T1000 (cell line): Measurements from ENCODE around the gene LRRC56.
"Not testable (repeated sequence)": the region's sequence is repeated elsewhere in the genome, so short reads cannot be mapped to it uniquely, and the experiment has no call there.

ENCODE experiments used
- DNase-seq: peaks from one replicate; lab custom pipeline; 2025; ENCODE audit warnings: mixed read lengths; lab: John Stamatoyannopoulos, UW

LRRC56 gene

DNA sequence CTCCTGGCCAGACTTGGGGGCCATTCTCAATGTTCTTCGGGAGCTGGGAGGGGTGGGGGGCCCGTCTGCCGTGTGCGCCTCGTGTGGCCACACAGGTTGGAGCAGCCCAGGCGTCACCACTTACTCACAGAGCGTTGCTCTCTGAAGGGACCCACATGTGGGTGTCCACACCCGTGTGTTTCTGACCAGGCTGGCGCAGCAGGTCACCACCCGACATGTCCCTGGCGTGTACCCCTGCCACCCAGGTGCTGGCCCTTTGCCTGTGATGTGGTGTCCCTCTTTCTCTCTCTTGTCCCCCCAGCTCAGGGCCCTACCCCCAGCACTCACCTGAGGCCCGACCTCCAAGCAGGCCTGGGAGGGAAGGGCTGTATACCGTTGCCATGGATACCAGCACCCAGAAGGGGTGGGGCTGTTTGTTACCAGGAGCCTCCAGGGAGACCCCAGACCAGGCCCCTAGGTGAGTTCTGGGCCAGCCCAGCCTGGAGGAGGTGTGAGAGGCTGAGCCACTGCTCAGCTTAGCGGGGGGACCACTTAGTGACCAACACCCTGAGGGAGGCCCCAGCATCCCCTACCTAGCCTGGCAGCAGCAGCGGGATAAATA is 21.8 kb downstream of the LRRC56 start:
- no peak for DNase-seq

DNA sequence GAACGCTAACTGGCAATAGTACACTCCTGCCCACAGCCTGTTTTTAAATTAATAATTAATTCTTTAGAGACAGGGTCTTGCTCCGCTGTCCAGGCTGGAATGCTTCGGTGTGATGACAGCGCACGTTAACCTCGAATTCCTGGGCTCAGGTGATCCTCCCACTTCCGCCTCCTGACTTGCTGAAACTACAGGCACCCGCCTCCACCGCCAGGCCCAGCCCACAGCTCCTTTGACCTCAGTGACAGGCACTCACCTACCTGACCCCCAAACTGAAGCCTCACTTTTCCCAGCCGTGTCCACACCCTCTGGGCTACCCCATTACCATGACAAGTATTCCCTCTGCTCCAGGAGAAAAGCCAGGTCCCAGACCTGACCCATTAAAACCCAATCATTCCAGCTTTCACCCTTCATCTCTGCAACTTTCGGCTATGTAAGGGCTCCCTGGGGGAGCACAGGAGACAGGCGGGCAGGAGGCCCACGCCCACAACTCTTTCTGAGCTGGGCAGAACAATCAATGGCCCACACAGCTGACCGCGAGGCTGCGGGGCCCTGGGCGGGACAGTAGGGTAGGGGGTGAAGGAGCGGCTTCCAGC is 22.5 kb downstream of the LRRC56 start:
- DNase-seq, result no peak

DNA sequence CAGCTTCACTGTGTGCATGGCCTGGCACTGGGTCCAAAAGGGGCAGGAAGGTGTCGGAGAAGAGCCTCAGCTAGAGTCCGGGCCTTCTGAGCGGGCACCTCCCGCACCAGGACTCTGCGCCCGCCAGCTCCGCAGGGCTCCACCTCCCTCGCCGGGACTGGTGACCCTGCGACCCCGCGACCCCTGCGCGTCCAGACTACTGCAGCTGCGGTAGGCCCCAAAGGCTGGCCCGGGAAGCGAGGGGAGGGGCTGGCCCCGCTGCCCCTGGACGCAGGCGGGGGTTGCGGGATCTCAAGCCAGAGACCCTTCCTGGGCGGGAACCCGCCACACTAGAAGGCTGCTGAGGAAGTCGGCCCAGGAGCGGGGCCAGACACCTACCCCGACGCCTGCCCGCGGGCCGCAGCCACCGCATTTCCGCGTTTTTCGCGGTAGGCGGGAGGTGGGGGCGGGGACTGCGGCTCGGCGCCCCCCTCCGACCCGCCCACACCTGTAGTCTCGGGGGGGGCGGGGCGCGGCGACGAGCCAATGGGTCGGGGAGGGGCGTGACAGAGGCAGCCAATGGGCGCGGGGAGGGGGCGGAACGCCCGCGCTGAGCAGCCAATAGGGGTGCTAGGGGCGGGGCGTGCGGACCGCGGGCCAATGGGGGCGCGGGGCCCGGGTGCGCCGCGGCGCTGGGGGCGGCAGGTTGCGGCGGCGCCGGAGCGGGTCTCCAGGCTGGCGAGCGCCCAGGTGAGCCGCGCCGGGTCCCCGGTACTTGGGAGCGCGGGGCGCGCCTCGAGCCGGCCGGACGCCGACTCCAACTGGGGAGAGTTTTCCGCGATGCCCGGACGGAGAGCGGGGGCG is 23.2 kb downstream of the LRRC56 start, which contains the start of the genes LMNTD2 and RASSF7:
TSS of gene LMNTD2 (minus strand) at position 434 of the 843 bp plus-strand sequence. CDS start at position 412, 22 bp downstream.
TSS of gene RASSF7 (plus strand) at position 666 of the 843 bp plus-strand sequence. CDS start 799 bp downstream, outside the sequence.
- peak; percentile 75 for DNase-seq

GRCh38 chr11:561148-562003 is 24.0 kb downstream of the LRRC56 start:
- DNase-seq, result no peak

- DNase-seq, result no peak
Measured at GRCh38 chr11:562046-562645, 24.8 kb downstream of the LRRC56 start.

GRCh38 chr11:563066-563811 is 25.9 kb downstream of the LRRC56 start:
- no peak for DNase-seq

- DNase-seq, result no peak
Measured at GRCh38 chr11:563812-564578, 26.7 kb downstream of the LRRC56 start.

GRCh38 chr11:565921-566509 is 28.7 kb downstream of the LRRC56 start:
- no peak for DNase-seq

- DNase-seq, result no peak
Measured at GRCh38 chr11:567011-567628, 29.8 kb downstream of the LRRC56 start.

DNA sequence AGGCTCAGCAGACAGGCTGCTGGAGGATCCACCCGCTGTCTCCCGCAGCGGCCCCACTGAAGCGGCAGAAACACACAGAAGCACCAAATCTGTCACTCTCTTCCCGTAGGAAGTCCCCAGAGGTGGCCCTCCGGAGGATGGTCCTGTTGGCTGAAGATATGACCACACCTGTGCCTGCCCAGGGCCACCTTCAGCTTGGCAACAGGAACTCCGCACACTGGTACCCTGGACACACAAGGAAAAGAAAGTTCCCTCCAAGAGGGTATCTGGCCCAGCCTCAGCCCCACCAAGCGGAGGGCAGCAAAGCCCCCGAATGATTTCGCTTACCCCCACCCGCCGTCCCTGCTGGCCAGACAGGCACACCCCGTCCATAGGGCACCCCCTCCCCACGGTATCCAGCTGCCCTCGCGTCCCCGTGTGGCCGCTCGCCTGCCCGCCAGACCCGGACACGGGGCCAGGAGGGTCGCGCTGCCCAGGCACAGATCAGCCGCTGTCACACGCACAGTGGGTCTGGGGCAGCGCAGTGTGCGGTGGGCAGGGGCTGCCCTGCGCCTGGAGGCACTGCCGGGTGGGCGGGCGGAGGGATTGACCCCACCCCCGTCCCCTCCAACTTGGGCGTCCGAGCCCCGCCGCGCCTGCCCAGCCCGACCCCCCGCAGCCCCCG is 30.4 kb downstream of the LRRC56 start:
- no peak for DNase-seq

DNA sequence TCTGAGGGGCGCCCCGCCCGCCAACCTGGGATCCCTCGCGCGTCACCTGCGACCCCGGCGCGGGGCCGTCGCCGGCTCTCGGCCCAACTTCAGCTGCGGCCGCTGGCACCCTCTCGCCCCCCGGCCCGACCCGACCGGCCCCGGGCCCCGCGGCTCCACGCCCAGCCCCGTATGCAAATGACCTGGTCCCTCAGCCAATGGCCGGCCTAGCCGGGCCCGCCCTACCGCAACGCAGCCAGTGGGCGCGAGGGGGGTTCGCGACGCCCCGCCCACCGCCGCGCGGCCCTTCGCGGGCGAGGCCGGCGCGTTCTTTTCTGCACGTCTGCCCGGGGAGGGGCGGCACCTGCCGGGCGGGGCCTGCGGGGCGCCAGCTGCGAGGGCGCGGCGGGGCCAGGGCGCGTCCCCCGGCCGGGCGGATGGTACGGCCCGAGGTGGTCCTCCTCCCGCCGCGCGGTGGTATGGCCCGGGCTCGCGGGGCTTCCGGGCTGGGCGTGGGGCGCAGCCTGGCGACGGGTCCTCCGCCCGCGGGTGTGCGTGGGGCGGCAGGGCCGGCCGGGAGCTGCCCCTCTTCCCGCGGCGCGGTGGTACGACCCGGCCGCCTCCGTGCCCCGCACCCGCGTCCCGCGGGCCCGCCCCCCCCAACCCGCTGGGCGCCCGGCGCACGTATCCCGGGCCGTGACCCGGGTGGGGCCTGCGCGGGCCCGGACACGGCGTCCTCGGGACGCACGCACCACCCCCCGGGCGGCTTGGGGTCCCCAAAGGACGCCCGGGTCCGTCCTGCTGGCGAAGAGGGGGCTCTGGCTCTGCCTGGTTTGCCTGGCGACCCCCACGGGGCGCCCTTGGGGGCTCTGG is 31.2 kb downstream of the LRRC56 start:
- peak; percentile 90 for DNase-seq

DNA sequence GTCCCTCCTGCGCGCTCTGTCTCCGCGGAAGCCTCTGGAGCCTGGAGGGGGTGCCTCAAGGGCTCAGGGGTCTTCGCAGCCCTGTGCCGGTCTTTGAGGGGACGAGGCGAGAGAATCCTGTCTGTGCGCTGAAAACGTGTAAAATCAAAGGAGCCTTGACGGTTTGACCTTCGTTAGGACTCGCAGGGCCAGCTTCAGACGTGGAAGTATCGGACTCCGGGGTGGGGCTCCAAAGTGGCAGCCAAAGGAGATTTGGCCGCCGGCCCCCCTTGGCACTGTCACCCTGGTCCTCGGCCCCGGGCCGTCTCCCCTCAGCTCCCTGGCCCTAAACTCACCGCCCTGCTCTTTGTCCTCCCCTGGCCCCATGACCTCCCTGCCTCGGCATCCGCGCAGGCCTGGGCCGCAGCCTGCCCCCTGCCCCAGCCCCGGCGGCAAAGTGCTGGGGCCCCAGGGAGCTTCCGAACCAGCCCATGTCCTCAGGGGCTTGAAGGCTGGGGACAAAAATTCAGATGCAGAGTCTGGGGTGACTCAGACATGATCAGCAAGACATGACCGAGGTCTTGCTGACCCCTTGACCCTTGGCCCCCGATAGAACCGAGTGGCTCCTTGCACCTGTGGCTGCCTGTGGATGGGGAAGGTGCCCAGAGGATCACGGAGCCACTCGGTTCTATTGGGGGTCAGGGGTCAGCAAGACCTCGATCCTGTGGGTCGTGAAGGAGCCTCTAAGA is 32.0 kb downstream of the LRRC56 start:
- DNase-seq, result no peak

DNA sequence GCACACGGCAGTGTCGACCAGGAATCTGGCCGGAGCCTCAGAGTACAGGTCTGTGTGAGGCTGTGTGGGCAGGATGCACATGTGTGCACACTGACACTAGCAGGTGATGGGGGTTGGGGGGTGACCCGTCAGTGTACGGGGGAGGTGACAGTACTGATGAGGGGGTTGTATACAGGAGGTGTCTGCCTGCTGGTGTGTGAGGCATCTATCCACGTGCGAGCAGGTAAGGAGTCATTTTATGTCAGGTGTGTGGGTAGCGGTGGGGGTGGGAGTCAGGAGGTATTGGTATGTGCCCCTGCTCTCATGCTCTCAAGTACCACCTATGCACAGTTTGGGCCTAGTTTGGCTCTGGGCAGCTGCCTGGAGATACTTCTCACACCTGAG is 34.5 kb downstream of the LRRC56 start:
- no peak for DNase-seq

DNA sequence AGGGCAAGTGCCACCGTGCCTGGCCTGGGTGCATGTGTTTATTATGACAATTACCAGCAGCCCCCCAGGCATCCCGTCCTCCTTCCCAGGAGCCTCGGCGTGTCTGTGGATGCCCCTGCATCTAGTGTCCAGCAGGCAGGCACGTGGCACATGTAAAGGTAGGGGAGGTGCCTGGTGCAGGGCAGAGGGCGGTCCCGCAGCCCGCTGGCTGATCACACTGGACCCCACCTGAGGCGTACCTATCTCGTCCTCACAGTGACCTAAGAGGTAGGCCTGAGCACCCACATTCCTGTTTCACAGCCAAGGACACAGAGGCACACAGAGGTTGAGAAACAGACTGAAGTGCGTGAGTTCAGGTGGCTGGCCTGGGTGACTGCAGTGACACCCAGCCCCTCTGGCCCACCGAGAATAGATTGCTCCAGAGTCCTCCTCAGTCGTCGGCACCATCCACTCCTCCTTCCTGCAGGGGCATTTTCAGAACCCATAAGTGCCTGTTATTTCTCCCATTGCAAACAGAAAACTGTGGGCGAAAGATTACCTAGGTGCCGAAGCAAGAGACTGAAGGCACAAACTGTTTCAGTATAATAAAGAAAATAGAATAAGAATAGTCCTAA is 35.9 kb downstream of the LRRC56 start:
- no peak for DNase-seq

GRCh38 chr11:574031-574570 is 36.8 kb downstream of the LRRC56 start:
- not testable (repeated sequence) for DNase-seq

GRCh38 chr11:574632-575312 is 37.4 kb downstream of the LRRC56 start:
- no peak for DNase-seq
